HG03439 (cell line): Measurements from ENCODE around the gene TXNIP.

Experiments
- ATAC-seq: cut with Tn5 transposase; IDR thresholded peaks from one replicate; pipeline ENCODE4 v1.9.1; 2021; ENCODE audit warnings: mild to moderate bottlenecking, moderate library complexity; ENCODE audit not compliant: unreplicated experiment

Gene TXNIP

DNA sequence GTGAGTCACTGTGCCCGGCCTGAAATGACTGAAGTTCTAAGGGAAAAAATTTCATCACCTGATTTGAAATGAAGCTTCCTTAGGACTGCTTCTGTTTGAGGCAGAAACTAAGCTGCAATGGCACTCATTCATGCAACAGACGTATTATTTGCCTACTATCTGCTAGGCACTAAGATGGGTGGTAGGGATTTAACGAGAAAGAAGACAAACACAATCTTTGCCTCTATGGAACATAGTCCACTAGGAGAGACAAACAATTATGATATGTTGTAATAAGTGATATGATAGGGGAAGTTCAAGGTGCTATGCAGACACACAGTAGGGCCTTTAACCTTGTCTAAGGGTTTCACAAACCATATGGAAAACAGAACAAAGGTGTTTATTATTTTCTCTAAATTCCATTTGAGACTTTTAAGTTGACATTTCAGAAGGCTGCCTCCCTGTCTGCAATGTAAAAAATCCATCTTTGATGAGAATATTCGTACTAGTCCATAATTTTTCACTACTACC, 49.8 kb downstream of the TXNIP start:
- no peak for ATAC-seq

DNA sequence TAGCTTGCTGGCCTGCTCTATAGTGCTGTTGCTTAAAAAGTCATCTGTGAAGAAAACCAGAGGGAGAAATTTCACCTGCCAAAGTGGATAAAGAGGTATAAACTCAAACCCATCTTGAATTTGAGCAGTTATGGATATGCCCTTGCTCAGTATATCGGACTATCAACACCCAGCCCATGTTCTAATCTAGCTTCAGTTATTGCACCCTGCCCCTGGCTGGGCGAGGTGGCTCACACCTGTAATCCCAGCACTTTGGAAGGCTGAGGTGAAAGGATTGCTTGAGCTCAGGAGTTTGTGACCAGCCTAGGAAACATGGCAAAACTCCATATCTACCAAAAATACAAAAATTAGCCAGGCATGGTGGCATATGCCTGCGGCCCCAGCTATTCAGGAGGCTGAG, 51.8 kb downstream of the TXNIP start:
- ATAC-seq: no peak

DNA sequence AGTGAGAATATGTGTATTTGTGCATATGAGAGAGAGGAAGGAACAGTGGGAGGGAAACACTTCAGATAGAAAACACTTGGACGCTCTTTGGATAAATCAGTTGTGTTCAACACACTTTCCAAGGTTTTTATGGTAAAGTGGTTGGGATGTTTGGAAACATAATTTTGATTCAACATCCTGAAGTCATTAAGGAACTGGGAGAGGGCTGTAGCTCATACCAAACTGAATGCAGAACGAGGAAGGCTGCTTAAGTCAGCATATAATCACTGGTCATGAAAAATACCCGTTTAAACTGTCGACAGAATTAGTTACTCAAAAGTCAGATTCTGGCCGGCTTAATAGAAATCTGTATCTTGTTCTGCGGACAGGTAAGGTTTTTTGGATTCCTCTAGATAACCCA, 53.5 kb downstream of the TXNIP start:
- ATAC-seq: no peak
